HTR-8/SVneo (cell line): Measurements from ENCODE around the gene RGS1.
"Not testable (repeated sequence)": the region's sequence is repeated elsewhere in the genome, so short reads cannot be mapped to it uniquely, and the experiment has no call there.

Experiments
- DNase-seq: peaks from one replicate; pipeline ENCODE4 v3.0.0; 2011; ENCODE audit warnings: low spot score, mixed read lengths; ENCODE audit not compliant: insufficient read length
- FAIRE-seq: peaks from 2 replicates; lab custom pipeline; 2011; peaks lifted over from hg19 to GRCh38; lab: Jason Lieb, UNC

Gene RGS1

GRCh38 chr1:192575499-192576189, at the start of gene RGS1:
Gene RGS1, plus strand, starts transcription at chr1:192575773. Its CDS starts 20 bp downstream, at chr1:192575793.
- DNase-seq (no peak), FAIRE-seq (no peak)

GRCh38 chr1:192527111-192527795, 48.3 kb upstream of the RGS1 start:
- no peak for FAIRE-seq
- DNase-seq: no peak

- FAIRE-seq: no peak
- no peak for DNase-seq
Observed at GRCh38 chr1:192527950-192528349, 47.6 kb upstream of the RGS1 start.

- DNase-seq: no peak
- no peak for FAIRE-seq
Observed at GRCh38 chr1:192529031-192529755, 46.4 kb upstream of the RGS1 start.

- FAIRE-seq (no peak), DNase-seq (no peak)
Observed at GRCh38 chr1:192529811-192530210, 45.8 kb upstream of the RGS1 start.

GRCh38 chr1:192530254-192530653, 45.3 kb upstream of the RGS1 start:
- FAIRE-seq (no peak), DNase-seq (no peak)

- not testable (repeated sequence) for FAIRE-seq
- DNase-seq: peak; percentile 39
Observed at GRCh38 chr1:192531037-192531703, 44.4 kb upstream of the RGS1 start.

GRCh38 chr1:192534666-192535065, 40.9 kb upstream of the RGS1 start:
- FAIRE-seq (no peak), DNase-seq (no peak)

GRCh38 chr1:192535916-192536664, 39.5 kb upstream of the RGS1 start:
- no peak for FAIRE-seq
- no peak for DNase-seq

GRCh38 chr1:192538407-192539296, 36.9 kb upstream of the RGS1 start:
- FAIRE-seq (no peak), DNase-seq (no peak)

GRCh38 chr1:192539297-192540092, 36.1 kb upstream of the RGS1 start:
- peak; percentile 26 for FAIRE-seq
- peak; percentile 68 for DNase-seq

- FAIRE-seq (no peak), DNase-seq (no peak)
Observed at GRCh38 chr1:192543445-192543844, 32.1 kb upstream of the RGS1 start.

GRCh38 chr1:192545896-192546521, 29.6 kb upstream of the RGS1 start:
- FAIRE-seq (no peak), DNase-seq (no peak)

GRCh38 chr1:192546596-192547190, 28.9 kb upstream of the RGS1 start:
- no peak for FAIRE-seq

GRCh38 chr1:192547501-192547900, 28.1 kb upstream of the RGS1 start:
- FAIRE-seq: no peak
- no peak for DNase-seq

More at GRCh38 chr1:192546596-192547190, 28.9 kb upstream of the RGS1 start:
- no peak for DNase-seq

GRCh38 chr1:192549937-192550336, 25.6 kb upstream of the RGS1 start:
- FAIRE-seq: no peak
- no peak for DNase-seq

GRCh38 chr1:192550922-192551534, 24.5 kb upstream of the RGS1 start:
- DNase-seq (peak; percentile 31), FAIRE-seq (no peak)
